Stimulated activated CD8-positive, alpha-beta memory T cell treated with anti-CD3 and anti-CD28 coated beads, Interleukin-7, amount 100 ng/mL, for 48 hours (primary cell): ENCODE data around the gene WDR81.
A peak's percentile ranks its signal among the peaks of the same experiment; 100 is the strongest.
"Not testable (repeated sequence)": the region's sequence is repeated elsewhere in the genome, so short reads cannot be mapped to it uniquely, and the experiment has no call there.

ENCODE experiments used
- DNase-seq, 2 donors: peaks; one replicate each; pipeline ENCODE4 v3.0.0-alpha.2; 2020; ENCODE audit warnings: low read depth in 1 of 2; ENCODE audit errors: extremely low read depth in 1 of 2

Gene WDR81

GRCh38 chr17:1753767-1754429 is 29.4 kb downstream of the WDR81 start:
- no peak for DNase-seq

DNA sequence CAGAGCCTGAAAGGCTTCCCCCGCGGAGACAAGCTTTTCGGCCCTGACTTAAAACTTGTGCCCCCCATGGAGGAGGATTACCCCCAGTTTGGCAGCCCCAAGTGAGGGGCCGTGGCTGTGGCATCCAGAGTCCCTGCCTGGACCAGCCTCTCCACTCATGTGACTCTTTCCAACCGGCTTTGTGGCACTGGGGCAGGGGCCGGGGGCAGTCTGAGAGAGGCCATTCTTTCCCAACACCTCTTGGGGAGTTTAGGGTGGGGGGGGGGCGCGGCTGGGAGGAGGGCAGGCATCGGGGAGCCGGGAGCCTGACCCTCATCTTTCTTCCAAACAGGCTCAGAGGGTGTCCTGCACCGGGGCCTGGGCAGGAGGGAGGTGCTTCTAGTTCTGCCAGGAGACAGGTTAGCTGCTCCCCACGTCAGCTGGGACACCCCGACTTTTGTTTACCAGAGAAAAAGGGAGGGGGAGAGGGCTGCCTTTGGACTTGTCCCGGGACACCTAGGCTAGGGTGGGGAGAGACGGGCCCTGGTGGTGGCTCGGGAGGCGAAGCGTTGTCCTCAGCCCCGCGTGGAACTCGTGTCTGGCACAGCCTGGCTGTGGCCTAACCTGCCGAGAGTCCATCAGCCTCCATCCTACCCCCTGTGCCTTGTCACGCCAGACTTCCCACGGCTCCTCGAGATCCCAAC is 30.1 kb downstream of the WDR81 start:
- DNase-seq, result no peak

DNA sequence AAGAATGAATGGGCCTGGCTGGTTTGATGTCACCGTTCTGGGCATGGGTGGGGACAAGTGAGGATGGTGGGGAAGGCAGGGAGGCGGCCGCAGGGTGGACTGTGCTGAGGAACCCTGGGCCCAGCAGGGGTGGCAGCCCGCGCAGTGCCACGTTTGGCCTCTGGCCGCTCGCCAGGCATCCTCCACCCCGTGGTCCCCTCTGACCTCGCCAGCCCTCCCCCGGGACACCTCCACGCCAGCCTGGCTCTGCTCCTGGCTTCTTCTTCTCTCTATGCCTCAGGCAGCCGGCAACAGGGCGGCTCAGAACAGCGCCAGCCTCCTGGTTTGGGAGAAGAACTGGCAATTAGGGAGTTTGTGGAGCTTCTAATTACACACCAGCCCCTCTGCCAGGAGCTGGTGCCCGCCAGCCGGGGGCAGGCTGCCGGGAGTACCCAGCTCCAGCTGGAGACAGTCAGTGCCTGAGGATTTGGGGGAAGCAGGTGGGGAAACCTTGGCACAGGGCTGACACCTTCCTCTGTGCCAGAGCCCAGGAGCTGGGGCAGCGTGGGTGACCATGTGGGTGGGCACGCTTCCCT is 30.8 kb downstream of the WDR81 start:
- no peak for DNase-seq

DNA sequence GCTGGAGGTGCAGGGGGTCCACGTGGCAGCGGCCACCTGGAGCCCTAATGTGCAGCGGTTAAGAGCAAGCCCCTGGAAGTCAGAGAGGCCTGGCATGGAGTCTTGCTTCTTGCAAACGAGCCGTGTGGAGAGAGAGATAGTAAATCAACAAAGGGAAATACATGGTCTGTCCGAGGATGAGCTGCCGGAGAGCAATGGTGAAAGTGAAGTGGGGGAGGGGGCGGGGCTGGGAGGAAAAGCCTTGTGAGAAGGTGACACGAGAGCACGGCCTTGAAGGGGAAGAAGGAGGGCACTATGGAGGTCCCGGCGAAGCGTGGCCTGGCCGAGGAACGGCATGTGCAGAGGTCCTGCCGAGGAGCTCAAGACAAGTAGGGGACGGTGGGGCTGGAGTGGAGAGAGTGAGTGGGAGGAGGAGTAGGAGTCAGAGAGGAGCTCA is 31.3 kb downstream of the WDR81 start:
- no peak for DNase-seq

- no peak for DNase-seq
Observed at GRCh38 chr17:1758807-1759206, 34.3 kb downstream of the WDR81 start.

- DNase-seq, result no peak
Observed at GRCh38 chr17:1759529-1759928, 35.0 kb downstream of the WDR81 start.

DNA sequence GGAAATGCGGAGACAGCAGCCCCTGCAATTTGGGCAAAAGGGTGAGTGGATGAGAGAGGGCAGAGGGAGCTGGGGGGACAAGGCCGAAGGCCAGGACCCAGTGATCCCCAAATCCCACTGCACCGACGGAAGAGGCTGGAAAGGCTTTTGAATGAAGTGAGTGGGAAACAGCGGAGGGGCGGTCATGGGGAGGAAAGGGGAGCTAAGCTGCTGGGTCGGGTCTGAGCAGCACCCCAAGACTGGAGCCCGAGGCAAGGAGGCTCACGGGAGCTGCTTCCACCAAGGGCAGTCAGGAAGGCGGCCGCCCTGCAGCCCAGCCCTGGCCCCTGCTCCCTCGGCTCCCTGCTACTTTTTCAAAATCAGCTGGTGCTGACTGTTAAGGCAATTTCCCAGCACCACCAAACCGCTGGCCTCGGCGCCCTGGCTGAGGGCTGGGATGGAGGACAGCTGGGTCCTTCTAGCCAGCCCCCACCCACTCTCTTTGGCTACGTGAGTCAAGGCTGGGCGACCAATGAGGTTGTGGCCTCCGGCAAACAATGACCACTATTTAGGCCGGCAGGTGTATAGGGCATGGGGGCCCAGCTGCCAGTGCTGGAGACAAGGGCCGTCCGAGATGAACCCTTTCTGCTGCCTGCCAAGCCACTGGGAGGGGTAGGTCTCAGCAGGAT is 37.9 kb downstream of the WDR81 start:
- no peak for DNase-seq

GRCh38 chr17:1762901-1763898 is 38.7 kb downstream of the WDR81 start:
- DNase-seq, result no peak

GRCh38 chr17:1764284-1764683 is 39.8 kb downstream of the WDR81 start:
- peak; percentile 19 to 29 for DNase-seq

- DNase-seq, result not testable (repeated sequence)
Observed at GRCh38 chr17:1764705-1765104, 40.2 kb downstream of the WDR81 start.

GRCh38 chr17:1765576-1765975 is 41.1 kb downstream of the WDR81 start:
- DNase-seq, result no peak

- DNase-seq, result no peak
Observed at GRCh38 chr17:1766382-1767135, 42.1 kb downstream of the WDR81 start.

- DNase-seq, result no peak
Observed at GRCh38 chr17:1767358-1767757, 42.9 kb downstream of the WDR81 start.

- DNase-seq, result no peak
Observed at GRCh38 chr17:1769822-1770477, 45.4 kb downstream of the WDR81 start.

DNA sequence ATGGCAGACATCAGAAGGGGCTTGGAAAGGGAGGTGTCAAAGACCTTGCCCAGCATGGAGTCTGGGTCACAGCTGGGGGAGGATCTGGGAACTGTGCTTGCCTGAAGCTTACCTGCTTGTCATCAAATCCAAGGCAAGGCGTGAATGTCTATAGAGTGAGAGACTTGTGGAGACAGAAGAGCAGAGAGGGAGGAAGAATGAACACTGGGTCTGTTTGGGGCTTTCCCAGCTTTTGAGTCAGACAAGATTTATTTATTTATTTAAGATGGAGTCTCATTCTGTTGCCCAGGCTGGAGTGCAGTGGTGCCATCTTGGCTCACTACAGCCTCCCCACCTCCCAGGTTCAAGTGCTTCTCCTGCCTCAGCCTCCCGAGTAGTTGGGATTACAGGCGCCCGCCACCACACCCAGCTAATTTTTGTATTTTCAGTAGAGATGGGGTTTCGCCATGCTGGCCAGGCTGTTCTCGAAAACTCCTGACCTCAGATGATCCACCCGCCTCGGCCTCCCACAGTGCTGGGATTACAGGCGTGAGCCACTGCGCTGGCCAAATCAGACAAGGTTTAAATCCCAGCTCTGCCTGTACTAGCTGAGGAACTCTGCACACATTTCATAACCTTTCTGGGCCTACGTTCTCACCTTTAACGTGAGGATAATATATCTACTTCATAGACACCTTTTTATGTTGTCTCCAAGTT is 48.6 kb downstream of the WDR81 start:
- not testable (repeated sequence) for DNase-seq

- no peak for DNase-seq
Observed at GRCh38 chr17:1773696-1774181, 49.2 kb downstream of the WDR81 start.

GRCh38 chr17:1774390-1775176 is 50.1 kb downstream of the WDR81 start:
- no peak for DNase-seq

DNA sequence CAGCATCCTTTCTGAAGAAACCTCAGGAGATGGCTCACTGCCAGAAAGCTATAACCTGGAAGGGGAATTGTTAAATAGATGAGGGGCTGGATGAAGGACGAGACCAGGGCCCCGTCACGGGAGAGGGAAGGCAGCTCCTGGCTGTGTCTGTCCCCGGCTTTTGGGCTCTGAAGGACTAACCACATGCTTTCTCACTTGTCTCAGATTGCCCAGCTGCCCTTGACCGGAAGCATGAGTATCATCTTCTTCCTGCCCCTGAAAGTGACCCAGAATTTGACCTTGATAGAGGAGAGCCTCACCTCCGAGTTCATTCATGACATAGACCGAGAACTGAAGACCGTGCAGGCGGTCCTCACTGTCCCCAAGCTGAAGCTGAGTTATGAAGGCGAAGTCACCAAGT is 51.8 kb downstream of the WDR81 start:
- DNase-seq, result no peak
